HG02623 (cell line): ENCODE data around the gene RCN2.

Source experiments
- ATAC-seq: cut with Tn5 transposase; IDR thresholded peaks from one replicate; pipeline ENCODE4 v1.9.1; 2021; ENCODE audit warnings: moderate library complexity; ENCODE audit not compliant: unreplicated experiment

Gene RCN2

GRCh38 chr15:76973362-76973743 lies 41.8 kb downstream of the RCN2 start:
- no peak for ATAC-seq

GRCh38 chr15:76973906-76974305 lies 42.4 kb downstream of the RCN2 start:
- no peak for ATAC-seq

- no peak for ATAC-seq
These were observed 43.0 kb downstream of the RCN2 start for GRCh38 chr15:76974456-76975036.

GRCh38 chr15:76976141-76976540 lies 44.6 kb downstream of the RCN2 start:
- no peak for ATAC-seq

- no peak for ATAC-seq
These were observed 45.2 kb downstream of the RCN2 start for GRCh38 chr15:76976572-76977270.

GRCh38 chr15:76978522-76979330 lies 47.2 kb downstream of the RCN2 start:
- ATAC-seq = no peak

- ATAC-seq = no peak
These were observed 47.9 kb downstream of the RCN2 start for GRCh38 chr15:76979331-76979925.

GRCh38 chr15:76979996-76980520 lies 48.5 kb downstream of the RCN2 start:
- no peak for ATAC-seq

GRCh38 chr15:76982356-76982755 lies 50.8 kb downstream of the RCN2 start:
- no peak for ATAC-seq

GRCh38 chr15:76982756-76983155 lies 51.2 kb downstream of the RCN2 start:
- ATAC-seq = no peak

GRCh38 chr15:76983590-76984375 lies 52.2 kb downstream of the RCN2 start:
- ATAC-seq = no peak

GRCh38 chr15:76986743-76987142 lies 55.2 kb downstream of the RCN2 start:
- ATAC-seq = no peak

GRCh38 chr15:76987276-76987675 lies 55.7 kb downstream of the RCN2 start:
- no peak for ATAC-seq

- peak; percentile 53 for ATAC-seq
These were observed 56.6 kb downstream of the RCN2 start for GRCh38 chr15:76987896-76988860.

GRCh38 chr15:76988867-76989780 lies 57.6 kb downstream of the RCN2 start:
- ATAC-seq = no peak

- ATAC-seq = no peak
These were observed 59.5 kb downstream of the RCN2 start for GRCh38 chr15:76991048-76991447.

- no peak for ATAC-seq
These were observed 60.4 kb downstream of the RCN2 start for GRCh38 chr15:76991741-76992645.
